PC-3 (cell line): ENCODE data around the gene METTL3.

ENCODE experiments used
- EZH2 ChIP-seq: fragments of 300-600 bp; sonication (generic); IDR thresholded peaks from one replicate; pipeline ENCODE4 v1.6.1; 2017; ENCODE audit warnings: antibody characterized with exemption, mild to moderate bottlenecking, low read length; ENCODE audit not compliant: unreplicated experiment
- TF ChIP-seq, protein P1 (sequence below): fragments of 300-600 bp; sonication (generic); conservative IDR thresholded peaks from 2 replicates; pipeline ENCODE4 v1.5.1; 2017; ENCODE audit warnings: antibody characterized with exemption, low read depth, mild to moderate bottlenecking, low read length

GRCh38 chr14:21528381-21529348, 17.5 kb upstream of the METTL3 start:
- no peak for TF ChIP-seq EZH2
- TF ChIP-seq, protein P1, sequence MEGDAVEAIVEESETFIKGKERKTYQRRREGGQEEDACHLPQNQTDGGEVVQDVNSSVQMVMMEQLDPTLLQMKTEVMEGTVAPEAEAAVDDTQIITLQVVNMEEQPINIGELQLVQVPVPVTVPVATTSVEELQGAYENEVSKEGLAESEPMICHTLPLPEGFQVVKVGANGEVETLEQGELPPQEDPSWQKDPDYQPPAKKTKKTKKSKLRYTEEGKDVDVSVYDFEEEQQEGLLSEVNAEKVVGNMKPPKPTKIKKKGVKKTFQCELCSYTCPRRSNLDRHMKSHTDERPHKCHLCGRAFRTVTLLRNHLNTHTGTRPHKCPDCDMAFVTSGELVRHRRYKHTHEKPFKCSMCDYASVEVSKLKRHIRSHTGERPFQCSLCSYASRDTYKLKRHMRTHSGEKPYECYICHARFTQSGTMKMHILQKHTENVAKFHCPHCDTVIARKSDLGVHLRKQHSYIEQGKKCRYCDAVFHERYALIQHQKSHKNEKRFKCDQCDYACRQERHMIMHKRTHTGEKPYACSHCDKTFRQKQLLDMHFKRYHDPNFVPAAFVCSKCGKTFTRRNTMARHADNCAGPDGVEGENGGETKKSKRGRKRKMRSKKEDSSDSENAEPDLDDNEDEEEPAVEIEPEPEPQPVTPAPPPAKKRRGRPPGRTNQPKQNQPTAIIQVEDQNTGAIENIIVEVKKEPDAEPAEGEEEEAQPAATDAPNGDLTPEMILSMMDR = no peak
